H1 (cell line): ENCODE results near the gene PRDM15. TPM values are rescaled to one million over a fixed set of nuclear protein-coding genes. Genes with fewer than 3 reads are reported as not detected.

ENCODE experiments used
- BRCA1 ChIP-seq: IDR thresholded peaks from 2 replicates; pipeline ENCODE4 v1.6.1; 2012; ENCODE audit warnings: low read depth, low read length, improper control_type of control experiment
- SIN3A ChIP-seq, 2 experiments: IDR thresholded peaks in 1 of 2; conservative IDR thresholded peaks in 1 of 2; 2 replicates each; pipeline ENCODE4 v1.6.1; 2011 to 2012; ENCODE audit warnings: low read length in 2 of 2, improper control_type of control experiment in 1 of 2, low read depth in 1 of 2, mild to moderate bottlenecking in 1 of 2
- polyA plus RNA-seq, 7 experiments: library from polyadenylated mRNA; depleted of rRNA in 3 of 7; stranded (reverse) in 5 of 7; unstranded in 2 of 7; fragments of >200 nt in 5 of 7; fragments of 200-250 nt in 2 of 7; gene quantifications; 1 replicate in 5 of 7; 2 replicates in 1 of 7; 4 replicates in 1 of 7; pipeline versions ENCODE4 v1.2.1 to v1.2.3, GENCODE V29; 2011 to 2013; ENCODE audit warnings: missing spikeins in 2 of 7, mixed read lengths in 2 of 7
- total RNA-seq: library from RNA; stranded (reverse); fragmentation: NEBNext Ultra II Directional; extraction: Animal tissue kit (Norgen Biotek cat#: 25700); gene quantifications from 2 replicates; pipeline ENCODE4 v1.2.1, GENCODE V29; 2021

Gene PRDM15
- total and polyA plus RNA-seq, 2 of the 8 experiments (the other 6 are each of a cell fraction or from before 2014, with no cell fraction given) = 9.7 to 10.5 TPM

DNA sequence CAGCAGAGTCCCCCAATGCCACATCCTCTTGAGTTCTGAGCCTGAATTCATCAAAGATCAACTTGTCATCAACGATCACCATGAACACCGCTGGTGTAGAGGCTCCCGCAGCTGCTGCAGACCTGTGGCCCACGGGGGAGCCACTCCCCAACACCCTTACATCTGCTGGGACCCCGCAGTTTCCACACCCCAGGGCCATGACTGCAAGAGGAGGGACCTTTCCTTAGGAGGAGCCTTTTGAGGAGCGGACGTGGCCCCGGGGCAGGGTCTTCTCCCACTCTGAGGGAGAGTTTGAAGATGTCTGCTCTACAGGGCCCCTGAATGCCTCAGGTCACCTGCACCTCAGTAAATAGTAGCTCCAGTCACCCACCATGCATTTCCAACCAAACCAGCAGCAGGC lies 2.7 kb downstream of the PRDM15 start (continued):
- no peak for TF ChIP-seq SIN3A (conservative IDR thresholded peaks at IDR 0.05 in 1 of 2, IDR thresholded peaks at IDR 0.05 in 1 of 2; ENCODE audit: low read depth in 1 of 2, low read length in 2 of 2)
- TF ChIP-seq BRCA1 = no peak
